ENCODE measurements around the gene JAML. TPM values are rescaled to one million over a fixed set of nuclear protein-coding genes. Genes with fewer than 3 reads are reported as not detected.

JAML gene
- total RNA-seq = 10 to 100 TPM in 1 of 2 donors, 1 to 10 TPM in 1; 3.3 to 12.0 TPM

- Histone ChIP-seq H3K4me1 (no peaks in the 10 kb centered on the region), H3K9me3 (no peaks in the 10 kb centered on the region), H3K4me3 (peak within 1 kb of the TSS; percentile 7), H3K36me3 (no peaks in the 10 kb centered on the region), H3K27ac (peak within 1 kb of the TSS; percentile 42), H3K27me3 (no peaks in the 10 kb centered on the region), H3K9ac (ENCODE audit: low read depth in 2 of 2, low read length in 2 of 2) (peak within 1 kb of the TSS in 1 of 2 donors; percentile 57)
- no peak for TF ChIP-seq CTCF (IDR thresholded peaks at IDR 0.05)
- intact Hi-C loops (cut with DNase I) = no loop called here
- DNase-seq = no peak
Measured at GRCh38 chr11:118224511-118225188, at the start of gene JAML. Gene JAML, minus strand, starts transcription at chr11:118225011. Its CDS starts 10,145 bp downstream, at chr11:118214866.

- Histone ChIP-seq H3K4me1 (no peaks in the 10 kb centered on the region), H3K4me3 (no peak overlapping the region), H3K9me3 (no peaks in the 10 kb centered on the region), H3K9ac (ENCODE audit: low read depth in 2 of 2, low read length in 2 of 2) (peak overlapping the region in 1 of 2 donors; percentile 21), H3K27me3 (no peaks in the 10 kb centered on the region), H3K36me3 (no peaks in the 10 kb centered on the region), H3K27ac (peak overlapping the region; percentile 49)
- DNase-seq = no peak
- intact Hi-C loops (cut with DNase I) = no loop called here
- TF ChIP-seq CTCF (IDR thresholded peaks at IDR 0.05) = no peak
Measured at GRCh38 chr11:118274186-118274585, 49.4 kb upstream of the JAML start.

GRCh38 chr11:118272001-118272400, 47.2 kb upstream of the JAML start:
- H3K27ac ChIP-seq = no peak overlapping the region
- H3K4me1 ChIP-seq = no peaks in the 10 kb centered on the region
- no peaks in the 10 kb centered on the region for H3K36me3 ChIP-seq

GRCh38 chr11:118267486-118267885, 42.7 kb upstream of the JAML start:
- DNase-seq = no peak
- H3K36me3 ChIP-seq = no peaks in the 10 kb centered on the region
- TF ChIP-seq CTCF (IDR thresholded peaks at IDR 0.05) = no peak
- no peak overlapping the region for H3K27ac ChIP-seq
- intact Hi-C loops (cut with DNase I) = no loop called here
- H3K9me3 ChIP-seq = no peaks in the 10 kb centered on the region
- H3K4me3 ChIP-seq = no peak overlapping the region
- no peaks in the 10 kb centered on the region for H3K27me3 ChIP-seq
- H3K9ac ChIP-seq (ENCODE audit: low read depth in 2 of 2, low read length in 2 of 2) = no peak overlapping the region
- no peaks in the 10 kb centered on the region for H3K4me1 ChIP-seq

More at GRCh38 chr11:118272001-118272400, 47.2 kb upstream of the JAML start:
- Histone ChIP-seq H3K27me3 (no peaks in the 10 kb centered on the region), H3K9ac (ENCODE audit: low read depth in 2 of 2, low read length in 2 of 2) (peak overlapping the region in 1 of 2 donors; percentile 26), H3K4me3 (no peak overlapping the region), H3K9me3 (no peaks in the 10 kb centered on the region)
- TF ChIP-seq CTCF (IDR thresholded peaks at IDR 0.05) = no peak
- intact Hi-C loops (cut with DNase I) = no loop called here
- DNase-seq = peak; percentile 61

- Histone ChIP-seq H3K4me3 (no peak overlapping the region), H3K9ac (ENCODE audit: low read depth in 2 of 2, low read length in 2 of 2) (peak overlapping the region in 1 of 2 donors; percentile 86), H3K27me3 (no peaks in the 10 kb centered on the region), H3K4me1 (no peaks in the 10 kb centered on the region), H3K36me3 (no peaks in the 10 kb centered on the region), H3K9me3 (no peaks in the 10 kb centered on the region), H3K27ac (peak overlapping the region; percentile 91)
- intact Hi-C loops (cut with DNase I) = no loop called here
- no peak for TF ChIP-seq CTCF (IDR thresholded peaks at IDR 0.05)
- DNase-seq = peak; percentile 89
Measured at GRCh38 chr11:118265954-118266353, 41.1 kb upstream of the JAML start.
